Measurements from ENCODE around the gene KIAA0232. TPM values are rescaled to one million over a fixed set of nuclear protein-coding genes. Genes with fewer than 3 reads are reported as not detected.

The KIAA0232 gene
- total RNA-seq, 1 experiment from 2014 or later, result 28.5 TPM

DNA sequence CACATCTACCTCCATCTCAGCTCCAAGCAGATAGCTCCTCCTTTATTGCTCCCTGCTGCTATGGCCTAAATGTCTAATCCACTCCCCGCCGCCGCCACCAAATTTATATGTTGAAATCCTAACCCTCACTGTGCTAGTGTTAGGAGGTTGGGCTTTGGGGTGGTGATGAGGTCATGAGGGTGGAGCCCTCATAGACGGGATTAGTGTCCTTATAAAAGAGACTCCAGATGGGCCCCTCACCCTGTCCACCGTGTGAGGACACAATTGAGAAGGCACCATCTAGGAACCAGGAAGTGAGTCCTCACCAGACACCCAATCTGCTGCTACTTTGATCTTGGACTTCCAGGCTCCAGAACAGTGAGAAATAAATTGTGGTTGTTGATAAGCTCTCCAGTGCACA is 113.5 kb downstream of the KIAA0232 start:
- no peak overlapping the region for H3K27ac ChIP-seq (ENCODE audit: insufficient read length, low read depth, low read length)
- no CpG with 5 or more reads among the region's 5 CpGs for WGBS (ENCODE audit: extremely low coverage, insufficient read length, low lambda C conversion rate)
- no peak overlapping the region for H2BK120ac ChIP-seq (ENCODE audit: low read depth, low read length, poor library complexity, severe bottlenecking)
- no peak overlapping the region for H2AK5ac ChIP-seq (ENCODE audit: insufficient read length, low read length)
- Mint-ChIP-seq H3K27me3 (ENCODE audit: low read depth) (peaks cover 4% of the 10 kb centered on the region), H3K4me1 (peaks cover 0 to 10% of the 10 kb centered on the region in 2 experiments; a peak in 3 of 4 replicates), H3K36me3 (ENCODE audit: insufficient read depth in 1 of 3, low read depth in 3 of 3) (no peaks in the 10 kb centered on the region), H3K4me3 (no peak overlapping the region), H3K27ac (no peak overlapping the region), H3K9me3 (peaks cover 0 to 2% of the 10 kb centered on the region in 2 experiments; a peak in 2 of 5 replicates)
- no peak overlapping the region for H2BK12ac ChIP-seq (ENCODE audit: insufficient read length, low read depth, low read length)
- H3K4me2 ChIP-seq (ENCODE audit: insufficient read depth, insufficient read length, low read length), result no peak overlapping the region
- no peak overlapping the region for H4K8ac ChIP-seq (replicated peaks; ENCODE audit: insufficient read length, low read depth, low read length)
- no peak for DNase-seq
- no peak overlapping the region for H3K14ac ChIP-seq (ENCODE audit: insufficient read depth, low read length)
- no peak overlapping the region for H4K5ac ChIP-seq (ENCODE audit: insufficient read length, low read depth, low read length)
- H3T11ph ChIP-seq (ENCODE audit: low read length), result no peak overlapping the region
- H3K79me2 ChIP-seq (ENCODE audit: insufficient read depth, low read length), result no peaks in the 10 kb centered on the region
- H3K9me3 ChIP-seq (ENCODE audit: control insufficient read depth, low read depth, low read length), result no peaks in the 10 kb centered on the region
- TF ChIP-seq, protein P1, sequence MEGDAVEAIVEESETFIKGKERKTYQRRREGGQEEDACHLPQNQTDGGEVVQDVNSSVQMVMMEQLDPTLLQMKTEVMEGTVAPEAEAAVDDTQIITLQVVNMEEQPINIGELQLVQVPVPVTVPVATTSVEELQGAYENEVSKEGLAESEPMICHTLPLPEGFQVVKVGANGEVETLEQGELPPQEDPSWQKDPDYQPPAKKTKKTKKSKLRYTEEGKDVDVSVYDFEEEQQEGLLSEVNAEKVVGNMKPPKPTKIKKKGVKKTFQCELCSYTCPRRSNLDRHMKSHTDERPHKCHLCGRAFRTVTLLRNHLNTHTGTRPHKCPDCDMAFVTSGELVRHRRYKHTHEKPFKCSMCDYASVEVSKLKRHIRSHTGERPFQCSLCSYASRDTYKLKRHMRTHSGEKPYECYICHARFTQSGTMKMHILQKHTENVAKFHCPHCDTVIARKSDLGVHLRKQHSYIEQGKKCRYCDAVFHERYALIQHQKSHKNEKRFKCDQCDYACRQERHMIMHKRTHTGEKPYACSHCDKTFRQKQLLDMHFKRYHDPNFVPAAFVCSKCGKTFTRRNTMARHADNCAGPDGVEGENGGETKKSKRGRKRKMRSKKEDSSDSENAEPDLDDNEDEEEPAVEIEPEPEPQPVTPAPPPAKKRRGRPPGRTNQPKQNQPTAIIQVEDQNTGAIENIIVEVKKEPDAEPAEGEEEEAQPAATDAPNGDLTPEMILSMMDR (conservative IDR thresholded peaks at IDR 0.05), result no peak
- H3K23me2 ChIP-seq (ENCODE audit: insufficient read length, low read depth, low read length, poor library complexity, severe bottlenecking), result no peaks in the 10 kb centered on the region
- H3K23ac ChIP-seq (ENCODE audit: insufficient read length, low read depth, low read length), result no peak overlapping the region
- H2BK15ac ChIP-seq (ENCODE audit: low read depth, low read length), result no peak overlapping the region
- no peaks in the 10 kb centered on the region for H3K79me1 ChIP-seq (ENCODE audit: insufficient read depth, low read depth, low read length, poor library complexity, severe bottlenecking)
- no peak overlapping the region for H3K4ac ChIP-seq (ENCODE audit: low read depth, low read length)
- no peak overlapping the region for H3K56ac ChIP-seq (ENCODE audit: insufficient read length, low read depth, low read length)
- H2BK5ac ChIP-seq (ENCODE audit: insufficient read length, low read length), result no peak overlapping the region
- H3K9ac ChIP-seq (ENCODE audit: extremely low read depth, insufficient read length, low read length), result no peak overlapping the region
- H3K18ac ChIP-seq (ENCODE audit: insufficient read length, low read depth, low read length), result no peak overlapping the region
- H3K4me1 ChIP-seq (ENCODE audit: insufficient read depth, low read length), result no peaks in the 10 kb centered on the region
- no peaks in the 10 kb centered on the region for H3K27me3 ChIP-seq (ENCODE audit: insufficient read depth, low read length)
- H4K20me1 ChIP-seq (ENCODE audit: control insufficient read depth, insufficient read depth, insufficient read length), result no peaks in the 10 kb centered on the region
- H4K91ac ChIP-seq (ENCODE audit: insufficient read length, low read depth, low read length), result no peak overlapping the region
- H2BK20ac ChIP-seq (ENCODE audit: low read depth, low read length, poor library complexity, severe bottlenecking), result no peak overlapping the region
- H2AFZ ChIP-seq (ENCODE audit: low read length), result no peak overlapping the region

Measured in H9 (cell line).